Esophagus squamous epithelium (tissue), 4 donors: ENCODE data around the gene FAM98C.

Experiments used
- CTCF ChIP-seq, 6 experiments: fragments of 450-650 bp in 4 of 6; fragments of 200-600 bp in 2 of 6; sonication (generic) in 2 of 6; IDR thresholded peaks; one replicate each; pipeline ENCODE4 v1.5.1; 2016 to 2019; ENCODE audit warnings: antibody characterized with exemption in 6 of 6, mild to moderate bottlenecking in 4 of 6, moderate library complexity in 4 of 6
- POLR2A ChIP-seq, 4 donors: fragments of 450-650 bp; IDR thresholded peaks; one replicate each; pipeline ENCODE4 v1.6.1; 2017; ENCODE audit warnings: antibody characterized with exemption in 4 of 4, mild to moderate bottlenecking in 4 of 4, moderate library complexity in 3 of 4

- no peak for TF ChIP-seq CTCF (IDR thresholded peaks at IDR 0.05)
- TF ChIP-seq POLR2A (IDR thresholded peaks at IDR 0.05): no peak
These were observed 46.6 kb downstream of the FAM98C start for GRCh38 chr19:38449518-38449917.
